ENCODE data around the gene KIAA1191. TPM values are rescaled to one million over a fixed set of nuclear protein-coding genes. Genes with fewer than 3 reads are reported as not detected.
"Not testable (repeated sequence)": the region's sequence is repeated elsewhere in the genome, so short reads cannot be mapped to it uniquely, and the experiment has no call there.

Gene KIAA1191
- total RNA-seq, 1 experiment from 2014 or later = 92.3 TPM

- DNase-seq (ENCODE audit: low spot score) = no peak
Observed at GRCh38 chr5:176317534-176318374, 43.8 kb downstream of the KIAA1191 start.

- DNase-seq (ENCODE audit: low spot score) = not testable (repeated sequence)
Observed at GRCh38 chr5:176305356-176305755, 56.2 kb downstream of the KIAA1191 start.

Other genes starting within 250 kb of the KIAA1191 start
- gene SIMC1, start 123.3 kb downstream of the KIAA1191 start, total RNA-seq (2014; rRNA removed; shearing (Covaris generic)) = 11.8 and 13.2 TPM in 2 replicates
- not detected in 2 replicates for gene ARL10, start 3.7 kb upstream of the KIAA1191 start, total RNA-seq (2014; rRNA removed; shearing (Covaris generic))
- gene NOP16, start 26.8 kb upstream of the KIAA1191 start, total RNA-seq (2014; rRNA removed; shearing (Covaris generic)) = 37.9 and 41.4 TPM in 2 replicates
- gene HIGD2A, start 27.0 kb upstream of the KIAA1191 start, total RNA-seq (2014; rRNA removed; shearing (Covaris generic)) = 186 and 199 TPM in 2 replicates
- gene CLTB, start 54.8 kb upstream of the KIAA1191 start, total RNA-seq (2014; rRNA removed; shearing (Covaris generic)) = 193 and 203 TPM in 2 replicates
- 57.3 and 59.7 TPM in 2 replicates for gene FAF2, start 86.6 kb upstream of the KIAA1191 start, total RNA-seq (2014; rRNA removed; shearing (Covaris generic))
- 8.1 and 9.2 TPM in 2 replicates for gene RNF44, start 175.6 kb upstream of the KIAA1191 start, total RNA-seq (2014; rRNA removed; shearing (Covaris generic))
- 0.12 TPM in 1 of 2 replicates, not detected in the other for gene CDHR2, start 187.6 kb upstream of the KIAA1191 start, total RNA-seq (2014; rRNA removed; shearing (Covaris generic))
- 20.3 and 24.6 TPM in 2 replicates for gene GPRIN1, start 248.4 kb upstream of the KIAA1191 start, total RNA-seq (2014; rRNA removed; shearing (Covaris generic))